ENCODE results near the gene CFAP43. TPM values are rescaled to one million over a fixed set of nuclear protein-coding genes. Genes with fewer than 3 reads are reported as not detected.

CFAP43 gene
- total and polyA plus RNA-seq, 8 donors, result under 0.01 to 2.0 (median 0.25) TPM; not detected in 3

DNA sequence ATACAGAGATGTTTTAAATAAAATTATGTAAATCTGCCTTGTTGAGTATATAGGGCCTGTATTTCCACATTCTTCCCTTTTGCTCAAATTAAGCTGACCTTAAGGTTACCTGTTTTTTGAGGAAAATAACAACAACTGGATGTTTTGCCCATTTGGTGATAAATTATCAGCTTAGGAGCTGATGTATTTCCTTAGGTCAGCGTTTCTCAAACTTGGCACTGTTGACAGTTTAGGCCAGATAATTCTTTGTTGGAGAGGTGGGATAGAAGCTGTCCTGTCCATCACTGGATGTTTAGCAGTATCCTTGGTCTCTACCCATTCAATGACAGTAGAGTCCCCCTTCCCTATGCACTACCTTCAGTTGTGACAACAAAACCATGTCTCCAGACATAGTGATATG is 44.0 kb upstream of the CFAP43 start:
- no peaks in the 10 kb centered on the region for H3K36me3 ChIP-seq
- 45 to 67% (median 57%) methylated on average over 1 of the region's 1 CpG for WGBS, 5 donors
- H3K27ac ChIP-seq, result no peak overlapping the region
- DNase-seq, result no peak
- TF ChIP-seq, protein P1, sequence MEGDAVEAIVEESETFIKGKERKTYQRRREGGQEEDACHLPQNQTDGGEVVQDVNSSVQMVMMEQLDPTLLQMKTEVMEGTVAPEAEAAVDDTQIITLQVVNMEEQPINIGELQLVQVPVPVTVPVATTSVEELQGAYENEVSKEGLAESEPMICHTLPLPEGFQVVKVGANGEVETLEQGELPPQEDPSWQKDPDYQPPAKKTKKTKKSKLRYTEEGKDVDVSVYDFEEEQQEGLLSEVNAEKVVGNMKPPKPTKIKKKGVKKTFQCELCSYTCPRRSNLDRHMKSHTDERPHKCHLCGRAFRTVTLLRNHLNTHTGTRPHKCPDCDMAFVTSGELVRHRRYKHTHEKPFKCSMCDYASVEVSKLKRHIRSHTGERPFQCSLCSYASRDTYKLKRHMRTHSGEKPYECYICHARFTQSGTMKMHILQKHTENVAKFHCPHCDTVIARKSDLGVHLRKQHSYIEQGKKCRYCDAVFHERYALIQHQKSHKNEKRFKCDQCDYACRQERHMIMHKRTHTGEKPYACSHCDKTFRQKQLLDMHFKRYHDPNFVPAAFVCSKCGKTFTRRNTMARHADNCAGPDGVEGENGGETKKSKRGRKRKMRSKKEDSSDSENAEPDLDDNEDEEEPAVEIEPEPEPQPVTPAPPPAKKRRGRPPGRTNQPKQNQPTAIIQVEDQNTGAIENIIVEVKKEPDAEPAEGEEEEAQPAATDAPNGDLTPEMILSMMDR (IDR thresholded peaks at IDR 0.05), result no peak
- TF ChIP-seq POLR2A (IDR thresholded peaks at IDR 0.05), result no peak
- TF ChIP-seq POLR2AphosphoS5 (IDR thresholded peaks at IDR 0.05), result no peak
- TF ChIP-seq EP300 (IDR thresholded peaks at IDR 0.05), result no peak
- H3K4me3 ChIP-seq, result peak overlapping the region in 2 of 4 donors; percentile 51 to 57
- no peaks in the 10 kb centered on the region for H3K9me3 ChIP-seq
- H3K27me3 ChIP-seq, result peaks cover 0 to 17% (median 5%) of the 10 kb centered on the region in 3 donors
- intact Hi-C loops (cut with DNase I; ENCODE audit: low total_unique reads), result no loop called here
- peaks cover 0 to 22% (median 8%) of the 10 kb centered on the region in 4 donors for H3K4me1 ChIP-seq

GRCh38 chr10:104274762-104275721 is 42.9 kb upstream of the CFAP43 start:
- Histone ChIP-seq H3K4me1 (peaks cover 0 to 22% (median 8%) of the 10 kb centered on the region in 4 donors), H3K9me3 (no peaks in the 10 kb centered on the region), H3K27ac (peak overlapping the region; percentile 48 to 61 (median 52)), H3K4me3 (peak overlapping the region; percentile 41 to 57 (median 48)), H3K27me3 (peaks cover 0 to 17% (median 5%) of the 10 kb centered on the region in 3 donors), H3K36me3 (no peaks in the 10 kb centered on the region)
- peak; percentile 68 to 90 for DNase-seq
- intact Hi-C loops (cut with DNase I; ENCODE audit: low total_unique reads), result no loop called here
- 10 to 30% (median 12%) methylated on average over 30 to 42 of the region's 42 CpGs for WGBS, 5 donors
- TF ChIP-seq EP300 (IDR thresholded peaks at IDR 0.05), result no peak
- TF ChIP-seq, protein P1 (IDR thresholded peaks at IDR 0.05), result peak in 5 of 7 experiments; percentile 61 to 85 (median 80)

DNA sequence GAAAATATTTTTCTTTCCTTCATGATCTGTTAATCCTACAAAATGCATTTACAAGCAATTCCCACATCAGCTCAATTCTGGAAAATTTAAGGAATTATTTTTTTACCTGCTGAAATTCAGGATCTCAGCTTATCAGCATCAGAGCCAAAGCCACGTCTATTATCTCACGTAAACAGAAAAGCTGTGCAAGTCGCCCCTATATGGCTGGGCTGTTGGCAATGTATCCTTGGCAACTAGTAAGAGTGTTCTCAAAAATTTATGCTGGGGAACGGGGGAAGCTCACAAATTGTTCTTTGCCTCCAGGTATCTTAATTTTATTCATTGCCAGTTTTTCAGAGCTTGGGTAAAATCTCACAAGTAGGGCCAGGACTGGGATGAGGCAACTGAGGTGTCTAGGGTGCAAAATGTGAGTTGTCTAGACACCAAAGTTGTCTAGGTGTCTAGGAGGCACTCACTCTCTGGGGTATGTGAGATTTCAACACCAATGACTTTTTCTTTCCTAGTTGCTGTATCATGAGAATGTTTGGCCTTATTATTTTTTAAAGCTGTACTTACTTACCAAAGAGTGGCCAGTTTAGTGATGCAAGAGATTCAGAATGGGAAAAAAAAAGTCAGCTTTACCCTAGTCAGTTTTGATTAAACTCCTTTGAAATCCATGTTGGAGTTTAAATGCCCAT is 41.9 kb upstream of the CFAP43 start:
- peak overlapping the region in 1 of 4 donors; percentile 57 for H3K4me3 ChIP-seq

DNA sequence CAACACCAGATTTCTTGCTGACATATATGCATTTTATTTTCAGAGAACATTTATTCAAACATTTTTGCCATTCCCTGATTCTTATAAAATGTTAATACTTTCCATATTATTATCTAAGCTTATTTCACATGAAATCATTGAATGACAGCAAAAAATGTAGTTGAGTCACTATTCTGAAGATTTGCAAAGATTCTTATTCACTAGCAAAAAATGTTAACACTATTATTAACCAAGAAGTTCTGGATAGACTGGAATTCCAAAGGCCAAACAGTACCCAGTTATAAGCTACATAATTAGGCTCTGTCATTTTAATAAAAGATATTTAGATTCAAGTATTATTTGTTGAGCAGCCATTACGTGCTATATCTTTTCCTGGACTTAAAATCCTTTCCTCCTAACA is 41.1 kb upstream of the CFAP43 start:
- intact Hi-C loops (cut with DNase I; ENCODE audit: low total_unique reads), result no loop called here
- DNase-seq, result no peak
- Histone ChIP-seq H3K27ac (no peak overlapping the region), H3K27me3 (peaks cover 0 to 17% (median 5%) of the 10 kb centered on the region in 3 donors), H3K36me3 (peaks cover 0 to under 1% (median 0%) of the 10 kb centered on the region in 4 donors), H3K9me3 (no peaks in the 10 kb centered on the region), H3K4me3 (no peak overlapping the region), H3K4me1 (peaks cover 5 to 29% (median 13%) of the 10 kb centered on the region in 4 donors)
- TF ChIP-seq, protein P1 (IDR thresholded peaks at IDR 0.05), result no peak
- no peak for TF ChIP-seq EP300 (IDR thresholded peaks at IDR 0.05)
- no peak for TF ChIP-seq POLR2A (IDR thresholded peaks at IDR 0.05)
- TF ChIP-seq POLR2AphosphoS5 (IDR thresholded peaks at IDR 0.05), result no peak
- 34 to 62% (median 50%) methylated on average over 1 of the region's 1 CpG for WGBS, 5 donors

More for the DNA sequence above, 41.9 kb upstream of the CFAP43 start:
- WGBS, 5 donors, result 29 to 53% (median 48%) methylated on average over 4 of the region's 4 CpGs
- DNase-seq, result no peak
- peaks cover 4 to 28% (median 12%) of the 10 kb centered on the region in 4 donors for H3K4me1 ChIP-seq
- intact Hi-C loops (cut with DNase I; ENCODE audit: low total_unique reads), result no loop called here
- no peaks in the 10 kb centered on the region for H3K36me3 ChIP-seq
- peaks cover 0 to 17% (median 5%) of the 10 kb centered on the region in 3 donors for H3K27me3 ChIP-seq
- no peaks in the 10 kb centered on the region for H3K9me3 ChIP-seq
- TF ChIP-seq, protein P1 (IDR thresholded peaks at IDR 0.05), result no peak
- TF ChIP-seq POLR2AphosphoS5 (IDR thresholded peaks at IDR 0.05), result no peak
- no peak for TF ChIP-seq EP300 (IDR thresholded peaks at IDR 0.05)
- no peak for TF ChIP-seq POLR2A (IDR thresholded peaks at IDR 0.05)
- H3K27ac ChIP-seq, result no peak overlapping the region
